Measurements from ENCODE around the gene C1QTNF12.

Gene C1QTNF12

DNA sequence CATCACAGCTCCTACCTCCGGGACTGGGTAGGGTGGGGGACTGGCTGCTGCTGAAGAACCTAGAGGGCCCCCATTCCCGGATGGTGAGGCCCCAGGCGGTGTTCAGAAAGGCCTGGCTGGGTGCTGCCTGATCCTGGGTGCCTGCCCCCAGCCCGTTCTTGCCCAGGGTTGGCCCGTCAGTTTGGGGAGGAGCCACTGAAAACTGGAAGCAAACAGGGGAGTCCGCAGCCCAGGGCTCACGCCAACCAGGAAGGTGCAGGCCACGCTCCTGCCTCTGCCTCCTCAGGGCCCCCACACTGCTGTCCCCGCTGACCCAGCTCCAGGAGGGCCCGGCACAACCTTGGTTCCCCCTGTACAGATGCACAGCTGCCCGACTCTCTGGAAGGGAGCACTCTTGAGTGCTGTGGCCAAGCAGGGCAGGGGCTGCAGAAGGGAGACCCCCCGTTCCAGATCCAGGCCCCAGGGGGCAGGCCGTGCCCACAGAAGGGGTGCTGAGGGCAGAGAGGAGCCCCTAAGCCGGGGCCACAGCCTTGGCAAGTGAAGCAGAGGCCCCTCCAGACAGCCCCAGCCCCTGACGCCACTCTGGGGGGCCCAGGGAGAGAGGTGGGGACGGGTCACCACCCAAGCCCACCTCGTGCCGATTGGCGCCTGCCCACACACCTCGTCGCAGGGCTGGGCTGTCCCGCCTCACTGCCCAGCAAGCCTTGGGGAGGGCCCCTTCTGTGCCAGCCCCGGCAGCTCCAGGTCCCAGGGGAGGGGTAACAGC is 5.5 kb downstream of the C1QTNF12 start:
- DNase-seq (ENCODE audit: low spot score), result no peak

DNA sequence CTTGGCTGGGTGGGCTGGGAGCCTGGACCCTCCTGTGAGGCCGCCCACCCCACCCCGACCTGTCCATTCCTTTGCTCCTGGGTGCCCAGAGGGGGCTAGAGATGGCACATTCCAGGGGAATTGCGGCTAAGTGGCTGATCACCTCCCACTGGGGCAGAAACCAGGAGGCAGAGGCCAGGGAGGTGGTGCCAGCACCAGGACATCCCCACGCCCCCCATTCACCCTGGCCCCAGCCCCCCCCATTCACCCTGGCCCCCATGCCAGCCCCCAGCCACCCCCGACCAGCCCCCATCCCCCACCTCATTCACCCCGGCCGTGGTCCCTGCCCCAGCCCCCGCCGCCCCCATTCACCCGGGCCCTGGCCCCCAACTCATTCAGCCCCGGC is 6.2 kb downstream of the C1QTNF12 start:
- no peak for DNase-seq (ENCODE audit: low spot score)

DNA sequence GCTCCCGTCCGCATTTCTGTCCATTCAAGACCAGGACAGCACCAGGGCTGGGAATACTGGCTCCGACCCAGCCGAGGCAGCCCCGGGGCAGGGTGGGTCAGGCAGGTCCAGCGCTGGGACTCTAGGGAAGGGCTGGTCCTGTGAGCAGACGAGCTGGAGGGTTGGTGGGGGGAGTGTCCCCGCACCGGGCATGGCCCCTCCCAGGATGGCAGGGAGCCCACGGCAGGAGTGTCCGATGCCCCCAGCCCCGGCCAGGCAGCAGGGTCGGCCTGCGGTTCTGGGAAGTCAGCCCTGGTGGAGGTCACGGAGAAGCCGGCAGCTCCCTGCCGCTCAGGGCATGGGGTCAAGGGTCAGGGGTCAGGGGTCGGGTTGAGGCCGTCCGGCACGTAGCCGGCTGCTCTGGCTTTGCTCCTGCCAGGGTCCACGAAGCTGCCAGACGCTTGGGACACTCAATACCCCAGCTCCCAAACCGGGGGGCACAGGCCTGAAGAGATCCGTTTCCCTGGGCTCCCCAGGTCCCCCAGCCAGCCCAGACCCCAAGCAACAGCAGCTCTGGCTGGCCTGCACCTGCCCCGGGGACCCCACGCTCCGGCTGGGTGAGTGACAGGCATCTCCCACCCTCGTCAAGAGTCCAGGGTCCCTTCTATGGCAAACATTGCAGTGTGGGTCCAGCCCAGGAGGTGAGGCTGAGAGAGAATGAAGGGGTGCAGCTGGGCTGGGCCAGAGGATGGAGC is 6.7 kb downstream of the C1QTNF12 start:
- no peak for DNase-seq (ENCODE audit: low spot score)

DNA sequence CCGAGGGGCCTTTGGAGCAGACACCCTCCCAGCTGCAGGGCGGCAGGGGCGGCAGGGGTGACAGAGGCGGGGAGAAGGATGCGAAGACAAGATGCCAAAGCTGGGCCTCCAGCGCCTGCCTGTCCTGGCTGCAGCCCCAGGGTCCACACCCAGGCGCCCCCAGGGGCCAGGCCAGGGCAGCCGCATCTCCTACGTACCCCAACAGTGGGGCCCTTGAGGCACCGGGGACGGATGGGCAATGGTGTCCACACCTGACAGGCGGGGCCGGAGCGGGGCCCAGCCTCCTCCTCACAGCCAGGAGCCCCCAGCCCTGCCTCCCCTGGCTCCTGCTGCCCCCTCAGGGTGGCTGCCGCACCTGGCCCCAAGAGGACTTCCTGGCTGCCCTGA is 7.3 kb downstream of the C1QTNF12 start:
- no peak for DNase-seq (ENCODE audit: low spot score)

DNA sequence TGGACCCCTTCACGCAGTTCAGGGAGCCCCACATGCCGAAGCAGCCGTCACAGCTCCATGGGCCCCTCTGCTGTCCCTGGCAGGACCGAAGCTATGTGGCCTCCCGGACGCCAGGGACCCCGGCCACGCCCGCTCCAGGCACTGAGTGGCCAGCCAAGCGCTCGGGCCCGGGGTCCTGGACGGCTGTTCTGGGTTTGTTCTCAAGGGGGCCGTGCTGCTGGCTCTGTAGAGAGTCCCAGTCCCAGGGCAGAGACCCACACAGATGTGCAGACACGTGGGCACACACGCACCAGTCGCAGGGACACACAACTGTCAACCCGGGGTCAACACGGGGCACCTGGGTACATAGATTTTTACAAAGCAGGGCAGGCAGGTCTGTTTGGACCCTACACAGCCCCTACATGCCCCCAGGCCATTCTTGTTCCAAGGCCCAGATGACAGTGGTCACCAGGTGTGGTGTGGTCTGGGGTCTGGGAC is 7.8 kb downstream of the C1QTNF12 start:
- DNase-seq (ENCODE audit: low spot score), result no peak

DNA sequence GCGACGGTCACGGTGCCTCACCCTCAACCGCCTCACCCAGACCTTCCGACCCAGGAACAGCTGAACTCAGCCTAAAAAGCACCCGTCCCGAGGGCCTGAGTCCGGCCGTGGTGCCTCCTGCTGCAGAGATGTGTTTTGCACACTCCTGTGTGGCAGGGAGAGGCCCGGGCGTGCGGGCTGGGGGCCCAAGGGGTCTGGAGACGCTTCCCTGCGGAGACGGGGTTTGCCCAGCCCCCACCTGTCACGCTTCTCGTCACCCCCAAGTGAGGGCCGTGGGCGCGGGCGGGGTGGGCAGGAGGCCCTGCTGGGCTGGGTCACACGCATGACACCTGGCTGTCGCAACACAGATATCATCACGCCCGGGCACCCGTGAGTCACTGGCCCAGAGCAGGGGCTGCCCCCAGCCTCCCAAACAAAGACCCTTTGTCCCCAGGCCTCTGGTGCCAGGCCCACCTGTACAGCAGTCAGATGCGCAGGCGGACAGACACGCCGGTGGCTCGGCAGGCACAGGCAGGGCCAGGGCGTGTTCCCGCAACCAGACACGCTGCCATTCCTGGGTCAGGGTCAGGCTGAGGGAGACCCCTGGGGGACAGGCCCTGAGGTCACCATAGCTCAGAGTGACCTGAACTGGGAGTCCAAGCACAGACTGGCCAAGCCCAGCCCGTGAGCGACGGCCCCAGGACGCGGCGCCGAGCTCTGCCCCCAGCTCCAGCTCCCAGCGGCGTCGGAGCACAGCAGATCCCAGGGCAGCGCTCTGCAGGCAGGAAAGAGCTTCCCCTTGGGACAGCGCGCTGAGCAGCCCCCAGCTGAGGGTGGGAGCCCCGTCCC is 8.4 kb downstream of the C1QTNF12 start:
- DNase-seq (ENCODE audit: low spot score), result no peak

DNA sequence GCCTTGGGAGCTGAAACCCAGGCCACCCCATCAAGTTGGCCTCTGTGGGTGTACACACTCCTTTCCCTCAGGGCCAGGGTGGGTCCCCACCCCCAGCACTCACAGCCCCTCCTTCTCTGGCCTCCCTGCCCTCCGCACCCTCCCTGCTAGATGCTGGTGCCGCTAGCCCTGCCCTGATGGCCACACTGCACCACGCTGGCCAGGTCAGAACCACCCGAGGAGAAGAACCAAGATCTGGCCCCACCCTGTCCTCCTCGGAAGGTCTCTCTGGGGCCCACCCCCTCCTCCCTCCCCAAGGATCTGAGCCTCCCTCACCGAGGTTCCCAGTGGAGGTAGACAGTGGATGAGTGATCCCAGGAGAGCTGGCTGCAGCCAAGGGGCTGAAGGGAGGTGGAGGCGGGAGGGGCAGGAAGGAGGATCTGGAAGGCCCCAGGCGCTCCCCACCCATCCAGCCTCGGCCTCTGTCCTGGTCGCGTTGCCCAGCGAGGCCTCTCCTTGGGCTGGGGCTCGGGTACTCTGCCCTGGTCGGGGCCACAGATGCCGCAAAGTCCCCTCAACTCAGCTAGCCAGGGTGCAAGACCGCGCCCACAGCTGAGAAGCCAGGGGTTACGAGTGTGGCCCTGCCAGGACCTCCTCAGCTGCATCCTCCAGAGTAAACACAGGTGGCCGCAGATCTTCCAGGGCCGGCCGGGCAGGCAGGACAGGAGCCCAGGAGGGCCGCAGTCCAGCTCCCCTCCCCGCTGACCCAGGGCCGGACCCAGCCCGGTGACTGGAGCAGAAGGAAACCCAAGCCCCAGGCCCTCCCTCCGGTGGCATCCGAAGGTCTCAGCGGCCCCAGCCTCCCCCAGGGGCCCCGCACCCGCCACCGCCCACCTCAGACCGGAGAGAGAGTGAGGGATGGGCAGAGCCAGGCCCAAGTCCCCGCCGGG is 9.3 kb downstream of the C1QTNF12 start:
- DNase-seq (ENCODE audit: low spot score), result no peak

DNA sequence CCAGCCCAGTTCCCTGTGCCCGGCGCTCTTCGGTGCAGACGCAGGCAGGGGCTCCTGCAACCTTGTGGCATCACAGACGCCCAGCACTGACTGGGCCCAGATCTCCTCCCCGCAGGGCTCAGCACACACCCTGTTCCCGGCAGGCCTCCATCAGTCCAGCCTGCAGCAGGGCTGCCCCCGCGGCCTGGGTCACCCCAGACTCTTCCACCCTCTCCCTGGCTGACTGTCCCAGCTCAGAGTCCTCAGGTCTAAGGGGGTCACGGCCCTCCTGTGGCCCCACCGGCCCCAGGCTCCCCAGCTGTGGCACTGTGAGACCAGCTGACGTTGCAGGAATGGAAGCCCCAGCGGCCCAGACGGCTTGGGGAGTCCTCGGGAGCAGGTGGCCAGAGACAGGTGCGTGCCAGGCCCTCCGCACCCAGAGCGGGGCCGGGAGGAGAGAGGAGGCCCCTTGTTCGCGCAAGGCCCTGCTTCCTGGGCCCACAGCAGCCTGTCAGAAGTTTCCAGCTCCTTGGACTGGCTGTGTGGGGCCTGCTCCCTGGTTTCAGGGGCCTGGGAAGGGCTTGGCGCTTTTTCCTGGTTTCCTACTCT is 10.3 kb downstream of the C1QTNF12 start:
- DNase-seq (ENCODE audit: low spot score), result no peak

DNA sequence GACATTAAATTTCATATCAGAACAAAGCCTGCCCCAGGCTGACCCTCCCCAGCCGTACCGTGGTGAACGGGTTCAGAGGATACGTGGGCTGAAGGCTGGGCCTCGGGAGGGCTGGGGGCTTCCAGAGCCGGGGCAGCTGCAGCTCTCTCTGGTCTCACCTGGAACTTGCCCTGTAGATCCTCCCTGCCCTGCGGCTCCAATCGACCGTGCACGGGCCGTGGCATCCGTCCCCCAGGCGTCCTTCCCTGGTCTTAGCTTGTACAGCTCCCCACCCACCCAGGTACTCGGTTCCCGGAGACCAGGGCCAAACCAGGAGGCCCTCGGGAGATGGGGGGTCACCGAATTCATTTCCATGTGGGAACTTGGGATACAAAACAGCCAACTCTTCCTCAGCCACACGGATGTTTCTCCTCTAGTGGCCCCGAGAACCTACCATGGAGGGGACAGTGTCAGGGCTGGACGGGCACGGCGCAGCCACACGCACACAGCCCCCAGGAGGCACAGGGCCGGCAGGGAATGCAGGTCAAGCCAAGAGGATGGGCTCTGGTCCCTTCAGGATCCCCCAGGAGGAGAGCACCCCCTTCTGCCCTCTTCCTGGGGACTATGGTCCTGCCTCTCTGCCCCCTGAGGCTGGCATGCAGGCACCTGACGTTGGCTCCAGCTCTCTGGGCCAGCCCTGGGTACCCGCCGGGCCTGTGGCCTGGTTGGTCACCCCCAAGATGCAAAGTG is 11.3 kb downstream of the C1QTNF12 start:
- DNase-seq (ENCODE audit: low spot score), result no peak

DNA sequence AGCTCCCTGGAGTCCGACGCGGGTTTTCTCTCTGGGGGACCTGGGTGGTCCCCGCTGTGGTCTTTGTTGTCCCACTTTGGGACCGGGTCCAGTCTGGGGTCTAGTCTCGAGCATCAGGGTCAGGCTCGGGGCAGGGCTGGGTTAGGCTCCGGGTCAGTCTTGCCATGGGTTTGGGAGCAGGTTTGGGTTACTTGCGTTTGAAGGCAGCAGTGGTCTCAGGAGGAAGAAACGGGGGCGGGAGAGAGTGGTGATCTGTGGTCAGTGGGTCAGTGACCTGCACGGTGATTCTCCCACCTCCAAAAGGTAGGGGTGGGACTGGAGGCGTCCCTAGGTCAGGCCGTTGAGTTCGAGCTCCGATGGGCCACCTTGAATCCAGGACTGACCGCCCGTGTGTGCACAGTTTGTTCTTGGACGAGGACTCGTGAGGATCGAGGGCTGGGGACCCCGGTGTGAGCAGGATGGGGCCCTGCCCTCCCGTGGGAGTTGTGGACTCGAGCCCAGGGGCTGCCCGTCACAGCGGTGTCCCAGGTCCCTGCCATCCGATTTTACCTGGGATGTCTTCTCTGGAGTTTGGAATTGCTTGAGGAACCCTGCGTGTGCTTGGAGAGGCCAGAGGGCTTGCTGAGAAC is 12.2 kb downstream of the C1QTNF12 start:
- DNase-seq (ENCODE audit: low spot score), result no peak

DNA sequence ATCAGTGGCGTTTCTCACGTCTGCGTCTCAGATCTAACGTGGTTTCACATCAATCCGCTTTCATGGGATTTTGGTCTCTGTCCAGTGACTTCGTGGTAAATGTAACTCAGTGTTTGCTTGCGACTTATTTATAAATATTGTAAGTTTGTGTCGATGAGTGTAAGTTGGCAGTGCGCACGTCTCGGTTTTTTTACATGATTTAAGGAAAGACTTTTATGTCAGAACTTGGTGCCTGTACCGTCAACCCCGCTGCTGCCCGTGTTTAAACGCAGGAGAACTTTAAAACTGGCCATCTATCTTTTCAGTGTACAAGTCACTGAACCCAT is 13.0 kb downstream of the C1QTNF12 start:
- DNase-seq (ENCODE audit: low spot score), result no peak

DNA sequence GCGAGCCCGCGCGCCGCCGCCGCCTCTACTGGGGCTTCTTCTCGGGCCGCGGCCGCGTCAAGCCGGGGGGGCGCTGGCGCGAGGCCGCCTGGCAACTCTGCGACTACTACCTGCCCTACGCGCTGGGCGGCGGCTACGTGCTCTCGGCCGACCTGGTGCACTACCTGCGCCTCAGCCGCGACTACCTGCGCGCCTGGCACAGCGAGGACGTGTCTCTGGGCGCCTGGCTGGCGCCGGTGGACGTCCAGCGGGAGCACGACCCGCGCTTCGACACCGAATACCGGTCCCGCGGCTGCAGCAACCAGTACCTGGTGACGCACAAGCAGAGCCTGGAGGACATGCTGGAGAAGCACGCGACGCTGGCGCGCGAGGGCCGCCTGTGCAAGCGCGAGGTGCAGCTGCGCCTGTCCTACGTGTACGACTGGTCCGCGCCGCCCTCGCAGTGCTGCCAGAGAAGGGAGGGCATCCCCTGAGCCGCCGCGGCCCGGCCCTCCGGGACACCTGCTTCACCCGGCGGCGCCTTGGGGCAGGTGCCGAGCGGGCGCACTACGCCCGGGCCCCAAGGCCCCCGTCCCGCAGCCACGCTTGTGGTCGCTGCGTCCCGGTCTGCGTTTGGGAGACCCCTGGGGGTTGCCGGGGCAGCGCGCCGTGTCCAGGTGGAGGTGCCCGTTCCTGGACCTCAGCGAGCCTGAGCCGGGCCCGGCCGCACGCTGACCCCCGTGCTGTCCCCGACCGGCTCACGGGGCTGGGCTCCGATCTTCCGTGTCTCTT is 13.5 kb downstream of the C1QTNF12 start:
- DNase-seq (ENCODE audit: low spot score), result no peak

DNA sequence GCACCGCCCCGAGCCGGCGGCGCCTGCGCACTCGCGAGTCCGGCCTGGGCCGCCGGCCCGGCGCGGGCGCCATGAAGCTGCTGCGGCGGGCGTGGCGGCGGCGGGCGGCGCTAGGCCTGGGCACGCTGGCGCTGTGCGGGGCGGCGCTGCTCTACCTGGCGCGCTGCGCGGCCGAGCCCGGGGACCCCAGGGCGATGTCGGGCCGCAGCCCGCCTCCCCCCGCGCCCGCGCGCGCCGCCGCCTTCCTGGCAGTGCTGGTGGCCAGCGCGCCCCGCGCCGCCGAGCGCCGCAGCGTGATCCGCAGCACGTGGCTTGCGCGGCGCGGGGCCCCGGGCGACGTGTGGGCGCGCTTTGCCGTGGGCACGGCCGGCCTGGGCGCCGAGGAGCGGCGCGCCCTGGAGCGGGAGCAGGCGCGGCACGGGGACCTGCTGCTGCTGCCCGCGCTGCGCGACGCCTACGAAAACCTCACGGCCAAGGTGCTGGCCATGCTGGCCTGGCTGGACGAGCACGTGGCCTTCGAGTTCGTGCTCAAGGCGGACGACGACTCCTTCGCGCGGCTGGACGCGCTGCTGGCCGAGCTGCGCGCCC is 14.2 kb downstream of the C1QTNF12 start, which contains the start of gene B3GALT6:
Gene B3GALT6 (plus strand): TSS at position 30 of the 588 bp plus-strand sequence. CDS start 42 bp downstream, at position 72.
- no peak for DNase-seq (ENCODE audit: low spot score)

DNA sequence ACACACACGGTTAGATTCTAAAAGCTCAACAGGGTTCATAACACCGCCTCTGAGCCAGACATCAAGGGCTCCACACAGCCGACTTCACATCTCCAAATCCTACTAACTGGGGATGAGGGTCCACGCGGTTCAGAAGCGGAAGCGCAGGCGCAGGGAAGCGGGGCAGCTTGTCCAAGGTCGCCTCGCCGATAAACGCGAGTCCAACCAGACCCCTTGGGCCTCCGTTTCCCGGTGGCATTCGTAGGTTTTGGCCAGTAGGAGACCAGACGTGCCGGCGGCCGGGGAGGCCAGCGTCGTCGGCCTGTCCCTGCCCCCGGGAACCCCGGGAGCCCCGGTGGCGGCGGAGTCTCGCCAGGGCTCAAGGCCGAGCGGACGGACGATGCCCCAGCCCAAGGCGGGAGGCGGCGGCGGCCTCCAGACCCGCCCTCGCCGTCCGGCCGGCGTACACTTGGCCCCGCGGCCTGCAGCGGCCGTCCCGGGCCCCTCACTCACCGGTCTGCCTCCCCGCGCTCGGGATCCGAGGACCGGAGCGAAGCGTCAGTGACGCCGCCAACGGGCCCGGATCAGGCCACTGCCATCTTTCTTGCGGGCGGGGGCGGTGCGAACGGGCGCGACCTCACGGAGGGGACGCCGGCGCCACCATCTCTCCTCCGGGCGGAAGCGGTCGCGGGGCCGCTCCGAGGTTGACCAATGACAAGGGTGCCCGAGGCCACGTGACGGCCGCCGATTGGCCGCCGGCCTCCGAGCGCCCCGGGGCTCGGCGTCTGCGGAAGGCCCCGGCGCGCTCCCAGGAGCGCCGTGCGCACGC is 14.9 kb downstream of the C1QTNF12 start, which contains the start of gene SDF4:
Gene SDF4 (minus strand): TSS at position 602 of the 808 bp plus-strand sequence. CDS start 3,229 bp downstream, outside the sequence.
- peak; percentile 100 for DNase-seq (ENCODE audit: low spot score)

DNA sequence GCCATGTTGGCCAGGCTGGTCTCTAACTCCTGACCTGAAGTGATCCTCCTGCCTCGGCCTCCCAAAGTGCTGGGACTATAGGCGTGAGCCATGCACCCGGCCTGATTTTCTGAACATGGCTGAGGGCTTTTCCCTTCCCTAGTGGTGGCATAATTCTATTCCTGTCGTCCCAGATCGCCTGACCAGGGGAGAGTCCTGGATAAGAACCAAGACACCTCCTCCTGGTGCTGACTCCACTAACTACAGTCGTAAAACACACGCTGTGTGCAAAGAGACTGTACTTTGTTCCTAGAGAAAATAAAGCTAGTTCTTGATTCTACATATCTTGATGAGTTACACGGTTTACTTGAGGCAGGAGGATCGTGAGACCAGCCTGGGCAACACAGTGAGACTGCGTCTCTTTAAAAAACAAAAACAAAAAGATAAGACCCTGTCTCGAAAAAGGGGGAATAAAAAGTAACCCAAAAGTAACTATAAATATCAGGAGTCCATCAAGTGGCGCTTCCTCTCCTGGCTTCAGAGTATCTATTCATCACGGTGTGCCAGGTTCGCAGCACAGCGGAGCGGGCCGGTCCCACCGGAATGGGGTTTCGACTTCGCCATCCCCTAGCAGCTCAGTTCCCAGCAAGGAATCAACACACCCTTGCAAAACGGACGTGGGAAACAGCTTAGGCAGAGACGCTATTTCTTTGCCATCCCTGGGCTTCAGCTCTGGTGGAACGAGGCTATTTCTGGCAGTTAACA is 15.7 kb downstream of the C1QTNF12 start:
- DNase-seq (ENCODE audit: low spot score), result peak; percentile 79

DNA sequence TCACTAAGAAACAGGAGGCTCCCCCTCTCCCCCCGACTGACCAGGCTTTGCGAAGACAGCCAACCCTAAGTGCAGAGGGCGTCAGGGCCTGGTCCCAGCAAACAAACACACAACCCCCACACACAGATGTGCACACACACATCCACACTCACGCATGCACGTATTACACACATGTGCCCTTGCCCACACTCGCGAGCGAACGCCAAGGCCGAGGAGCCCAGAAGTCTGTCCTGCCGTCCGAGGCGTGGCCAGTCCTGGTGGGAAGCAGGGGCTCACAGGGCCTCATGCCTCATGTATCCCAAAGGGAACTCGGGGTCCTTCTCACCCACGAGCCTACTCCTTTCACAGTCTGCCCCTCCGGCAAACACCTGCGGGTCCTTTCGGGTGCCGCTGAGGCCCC is 16.8 kb downstream of the C1QTNF12 start:
- DNase-seq (ENCODE audit: low spot score), result no peak
